B cell (primary cell): ENCODE data around the gene ZNF329.

Experiments
- CTCF ChIP-seq: fragments of 200-600 bp; IDR thresholded peaks from one replicate; pipeline ENCODE4 v1.8.0; 2022; ENCODE audit warnings: antibody characterized with exemption, mild to moderate bottlenecking
- EZH2 ChIP-seq: IDR thresholded peaks from 2 replicates; pipeline ENCODE4 v1.6.1; 2012; ENCODE audit warnings: borderline replicate concordance, low read depth, mild to moderate bottlenecking, moderate library complexity, low read length; ENCODE audit not compliant: insufficient read depth, poor library complexity, severe bottlenecking

- TF ChIP-seq CTCF (no peak), EZH2 (no peak)
These were observed 16.2 kb upstream of the ZNF329 start for GRCh38 chr19:58166708-58167280.
